Measurements from ENCODE around the gene SECISBP2L. TPM values are rescaled to one million over a fixed set of nuclear protein-coding genes. Genes with fewer than 3 reads are reported as not detected.

SECISBP2L gene
- polyA plus RNA-seq, 3 donors from 2014 or later: 14.5 to 30.5 (median 15.9) TPM

GRCh38 chr15:49064884-49065283 is 18.6 kb upstream of the SECISBP2L start:
- no peak overlapping the region for H3K4me3 Mint-ChIP-seq
- no peak for DNase-seq
- H3K27me3 Mint-ChIP-seq (ENCODE audit: low read depth in 3 of 3): peaks cover 0 to 9% (median 0%) of the 10 kb centered on the region in 3 donors
- no peaks in the 10 kb centered on the region for H3K4me1 Mint-ChIP-seq
- H3K27ac Mint-ChIP-seq: no peak overlapping the region
- no peaks in the 10 kb centered on the region for H3K36me3 Mint-ChIP-seq
- no peaks in the 10 kb centered on the region for H3K9me3 Mint-ChIP-seq

- H3K4me1 Mint-ChIP-seq: no peaks in the 10 kb centered on the region
- no peaks in the 10 kb centered on the region for H3K9me3 Mint-ChIP-seq
- peaks cover 0 to 7% (median 0%) of the 10 kb centered on the region in 3 donors for H3K27me3 Mint-ChIP-seq (ENCODE audit: low read depth in 3 of 3)
- H3K27ac Mint-ChIP-seq: no peak overlapping the region
- DNase-seq: no peak
- H3K4me3 Mint-ChIP-seq: no peak overlapping the region
- no peaks in the 10 kb centered on the region for H3K36me3 Mint-ChIP-seq
Measured at GRCh38 chr15:49064281-49064653, 18.0 kb upstream of the SECISBP2L start.

GRCh38 chr15:49063402-49064280 is 17.4 kb upstream of the SECISBP2L start:
- Mint-ChIP-seq H3K4me3 (no peak overlapping the region), H3K27ac (no peak overlapping the region), H3K27me3 (ENCODE audit: low read depth in 3 of 3) (peaks cover 0 to 4% (median 0%) of the 10 kb centered on the region in 3 donors)

GRCh38 chr15:49062900-49063299 is 16.7 kb upstream of the SECISBP2L start:
- no peak for DNase-seq
- no peaks in the 10 kb centered on the region for H3K9me3 Mint-ChIP-seq
- H3K4me3 Mint-ChIP-seq: no peak overlapping the region
- H3K27ac Mint-ChIP-seq: no peak overlapping the region
- peaks cover 0 to 4% (median 0%) of the 10 kb centered on the region in 3 donors for H3K27me3 Mint-ChIP-seq (ENCODE audit: low read depth in 3 of 3)
- H3K36me3 Mint-ChIP-seq: no peaks in the 10 kb centered on the region
- no peaks in the 10 kb centered on the region for H3K4me1 Mint-ChIP-seq

More at GRCh38 chr15:49063402-49064280, 17.4 kb upstream of the SECISBP2L start:
- Mint-ChIP-seq H3K36me3 (no peaks in the 10 kb centered on the region), H3K4me1 (no peaks in the 10 kb centered on the region), H3K9me3 (no peaks in the 10 kb centered on the region)
- DNase-seq: no peak

GRCh38 chr15:49060710-49061495 is 14.7 kb upstream of the SECISBP2L start:
- Mint-ChIP-seq H3K4me3 (no peak overlapping the region), H3K27ac (no peak overlapping the region), H3K36me3 (no peaks in the 10 kb centered on the region), H3K27me3 (ENCODE audit: low read depth in 3 of 3) (no peaks in the 10 kb centered on the region), H3K4me1 (no peaks in the 10 kb centered on the region), H3K9me3 (no peaks in the 10 kb centered on the region)
- no peak for DNase-seq

- no peak overlapping the region for H3K27ac Mint-ChIP-seq
- H3K27me3 Mint-ChIP-seq (ENCODE audit: low read depth in 3 of 3): no peaks in the 10 kb centered on the region
- H3K4me3 Mint-ChIP-seq: no peak overlapping the region
- no peaks in the 10 kb centered on the region for H3K36me3 Mint-ChIP-seq
- DNase-seq: no peak
- no peaks in the 10 kb centered on the region for H3K4me1 Mint-ChIP-seq
- H3K9me3 Mint-ChIP-seq: no peaks in the 10 kb centered on the region
Measured at GRCh38 chr15:49059491-49059890, 13.2 kb upstream of the SECISBP2L start.

GRCh38 chr15:49058559-49058958 is 12.3 kb upstream of the SECISBP2L start:
- DNase-seq: no peak
- Mint-ChIP-seq H3K9me3 (no peaks in the 10 kb centered on the region), H3K4me3 (no peak overlapping the region), H3K27ac (no peak overlapping the region), H3K4me1 (no peaks in the 10 kb centered on the region), H3K27me3 (ENCODE audit: low read depth in 3 of 3) (no peaks in the 10 kb centered on the region), H3K36me3 (no peaks in the 10 kb centered on the region)

GRCh38 chr15:49055630-49056029 is 9.4 kb upstream of the SECISBP2L start:
- Mint-ChIP-seq H3K9me3 (no peaks in the 10 kb centered on the region), H3K4me3 (no peak overlapping the region), H3K27me3 (ENCODE audit: low read depth in 3 of 3) (peaks cover 0 to 5% (median 0%) of the 10 kb centered on the region in 3 donors), H3K4me1 (no peaks in the 10 kb centered on the region), H3K36me3 (no peaks in the 10 kb centered on the region), H3K27ac (no peak overlapping the region)
- no peak for DNase-seq

GRCh38 chr15:49052662-49053061 is 6.4 kb upstream of the SECISBP2L start:
- DNase-seq: no peak
- no peak overlapping the region for H3K4me3 Mint-ChIP-seq
- H3K27me3 Mint-ChIP-seq (ENCODE audit: low read depth in 3 of 3): peaks cover 0 to 5% (median 0%) of the 10 kb centered on the region in 3 donors
- H3K36me3 Mint-ChIP-seq: no peaks in the 10 kb centered on the region
- no peaks in the 10 kb centered on the region for H3K9me3 Mint-ChIP-seq
- no peak overlapping the region for H3K27ac Mint-ChIP-seq
- no peaks in the 10 kb centered on the region for H3K4me1 Mint-ChIP-seq

GRCh38 chr15:49047456-49047855 is 1.2 kb upstream of the SECISBP2L start:
- H3K9me3 Mint-ChIP-seq: no peaks in the 10 kb centered on the region
- H3K4me1 Mint-ChIP-seq: peaks cover 20 to 33% of the 10 kb centered on the region in 2 donors
- no peak for DNase-seq
- H3K27ac Mint-ChIP-seq: peak overlapping the region; percentile 19 to 89 (median 42)
- H3K27me3 Mint-ChIP-seq (ENCODE audit: low read depth in 3 of 3): peaks cover 5 to 15% (median 13%) of the 10 kb centered on the region in 3 donors
- H3K4me3 Mint-ChIP-seq: peak overlapping the region in 1 of 5 donors; percentile 96
- no peaks in the 10 kb centered on the region for H3K36me3 Mint-ChIP-seq

- Mint-ChIP-seq H3K27me3 (ENCODE audit: low read depth in 3 of 3) (peaks cover 5 to 15% (median 11%) of the 10 kb centered on the region in 3 donors), H3K36me3 (no peaks in the 10 kb centered on the region), H3K9me3 (no peaks in the 10 kb centered on the region), H3K4me3 (peak overlapping the region; percentile 87 to 97 (median 96)), H3K27ac (peak overlapping the region; percentile 89 to 95 (median 91)), H3K4me1 (peaks cover 31 to 49% of the 10 kb centered on the region in 2 donors)
- DNase-seq: peak in 1 of 3 donors; percentile 16
Measured at GRCh38 chr15:49045751-49046219, 461 bp downstream of the SECISBP2L start.

- Mint-ChIP-seq H3K4me3 (peak overlapping the region; percentile 87 to 97 (median 96)), H3K9me3 (no peaks in the 10 kb centered on the region), H3K36me3 (no peaks in the 10 kb centered on the region), H3K27me3 (ENCODE audit: low read depth in 3 of 3) (peaks cover 5 to 15% (median 11%) of the 10 kb centered on the region in 3 donors), H3K4me1 (peaks cover 33 to 52% of the 10 kb centered on the region in 2 donors), H3K27ac (peak overlapping the region; percentile 89 to 95 (median 91))
- DNase-seq: no peak
Measured at GRCh38 chr15:49044766-49045606, 1.3 kb downstream of the SECISBP2L start.

- no peaks in the 10 kb centered on the region for H3K36me3 Mint-ChIP-seq
- no peak for DNase-seq
- peak overlapping the region in 4 of 5 donors; percentile 32 to 96 (median 96) for H3K4me3 Mint-ChIP-seq
- peaks cover 36 to 61% of the 10 kb centered on the region in 2 donors for H3K4me1 Mint-ChIP-seq
- H3K27ac Mint-ChIP-seq: no peak overlapping the region
- H3K9me3 Mint-ChIP-seq: no peaks in the 10 kb centered on the region
- H3K27me3 Mint-ChIP-seq (ENCODE audit: low read depth in 3 of 3): peaks cover 5 to 15% (median 11%) of the 10 kb centered on the region in 3 donors
Measured at GRCh38 chr15:49044002-49044401, 2.2 kb downstream of the SECISBP2L start.
